Small intestine (tissue), 16 donors: ENCODE results near the gene SPATA2. TPM values are rescaled to one million over a fixed set of nuclear protein-coding genes. Genes with fewer than 3 reads are reported as not detected.
"Not testable (repeated sequence)": the region's sequence is repeated elsewhere in the genome, so short reads cannot be mapped to it uniquely, and the experiment has no call there.

Source experiments
- DNase-seq, 2 donors: peaks; one replicate each; pipeline versions ENCODE4 v3.0.0 to v3.0.0-alpha.2; 2013
- FAIRE-seq: peaks from 2 replicates; lab custom pipeline; 2012; peaks lifted over from hg19 to GRCh38; lab: Jason Lieb, UNC
- H3K27ac ChIP-seq, 3 donors: one replicate each; pipeline ENCODE4 v1.5.1; 2013; ENCODE audit warnings: low read length in 2 of 3, mild to moderate bottlenecking in 2 of 3, control low read depth in 1 of 3, inconsistent platforms in 1 of 3, low read depth in 1 of 3, moderate library complexity in 1 of 3
- H3K27me3 ChIP-seq, 3 donors: one replicate each; pipeline ENCODE4 v1.6.1; 2013; ENCODE audit warnings: low read length in 3 of 3, inconsistent platforms in 1 of 3; ENCODE audit not compliant: control insufficient read depth in 3 of 3, insufficient read depth in 3 of 3
- H3K36me3 ChIP-seq, 3 donors: one replicate each; pipeline ENCODE4 v1.6.1; 2013; ENCODE audit warnings: low read length in 3 of 3, inconsistent platforms in 1 of 3, low read depth in 1 of 3, mild to moderate bottlenecking in 1 of 3, moderate library complexity in 1 of 3; ENCODE audit not compliant: control insufficient read depth in 3 of 3, insufficient read depth in 2 of 3
- H3K4me1 ChIP-seq, 3 donors: one replicate each; pipeline ENCODE4 v1.6.1; 2013; ENCODE audit warnings: low read length in 2 of 3, inconsistent platforms in 1 of 3, low read depth in 1 of 3, mild to moderate bottlenecking in 1 of 3, moderate library complexity in 1 of 3; ENCODE audit not compliant: control insufficient read depth in 3 of 3, insufficient read depth in 2 of 3
- H3K4me3 ChIP-seq, 3 donors: one replicate each; pipeline ENCODE4 v1.5.1; 2013; ENCODE audit warnings: low read length in 3 of 3, control low read depth in 1 of 3, inconsistent platforms in 1 of 3, low read depth in 1 of 3, mild to moderate bottlenecking in 1 of 3, moderate library complexity in 1 of 3
- H3K9me3 ChIP-seq, 2 donors: one replicate each; pipeline ENCODE4 v1.6.1; 2013; ENCODE audit warnings: low read depth in 1 of 2, low read length in 1 of 2; ENCODE audit not compliant: control insufficient read depth in 2 of 2, insufficient read depth in 1 of 2
- WGBS, 3 donors: extraction: QIAGEN DNeasy Blood & Tissue Kit; methylation state at CpG; one replicate each; pipeline ENCODE4 v1.1.7; 2013; 5-methylcytosine and 5-hydroxymethylcytosine counted together
- long read RNA-seq, 10 donors: transcript quantifications; one replicate each; lab custom pipeline, GENCODE V29; 2026
- polyA plus RNA-seq, 4 donors: library from polyadenylated mRNA; stranded (reverse) in 3 of 4; unstranded in 1 of 4; fragments of 200-250 nt in 3 of 4; fragments of 120-200 nt in 1 of 4; gene quantifications; one replicate each; pipeline versions ENCODE4 v1.2.1 to v1.2.3, GENCODE V29; 2013
- donor health status: healthy with polysubstance abuse.
- donor health status: control.
- donor health status: control.
- donor health status: Bipolar disorder and iron deficiency.
- donor health status: healthy.

SPATA2 gene
- 10 to 100 TPM in 2 of 4 donors, 1 to 10 TPM in 2; 8.6 to 15.1 (median 10.4) TPM for polyA plus RNA-seq
- long read RNA-seq, donor 1, full-length matches to known transcripts, result 7 of 7 reads
- long read RNA-seq, donor 1, partial matches to known transcripts, result 0 of 7 reads
- long read RNA-seq, donor 1, other reads (novel, unspliced or antisense), result 0 of 7 reads
- long read RNA-seq, donor 2, full-length matches to known transcripts, result 3 of 3 reads
- long read RNA-seq, donor 2, partial matches to known transcripts, result 0 of 3 reads
- long read RNA-seq, donor 2, other reads (novel, unspliced or antisense), result 0 of 3 reads
- long read RNA-seq, donor 3, full-length matches to known transcripts, result 4 of 4 reads
- long read RNA-seq, donor 3, partial matches to known transcripts, result 0 of 4 reads
- long read RNA-seq, donor 3, other reads (novel, unspliced or antisense), result 0 of 4 reads
- long read RNA-seq, donor 4, full-length matches to known transcripts, result 1 of 1 reads
- long read RNA-seq, donor 4, partial matches to known transcripts, result 0 of 1 reads
- long read RNA-seq, donor 4, other reads (novel, unspliced or antisense), result 0 of 1 reads
- long read RNA-seq, donor 5, full-length matches to known transcripts, result 1 of 1 reads
- long read RNA-seq, donor 5, partial matches to known transcripts, result 0 of 1 reads
- long read RNA-seq, donor 5, other reads (novel, unspliced or antisense), result 0 of 1 reads
- long read RNA-seq, donor 6, full-length matches to known transcripts, result 1 of 1 reads
- long read RNA-seq, donor 6, partial matches to known transcripts, result 0 of 1 reads
- long read RNA-seq, donor 6, other reads (novel, unspliced or antisense), result 0 of 1 reads
- long read RNA-seq, donor 7, full-length matches to known transcripts, result 3 of 87 reads
- long read RNA-seq, donor 7, partial matches to known transcripts, result 42 of 87 reads
- long read RNA-seq, donor 7, other reads (novel, unspliced or antisense), result 42 of 87 reads
- long read RNA-seq, donor 8, result 0 reads
- long read RNA-seq, donor 9, result 0 reads
- long read RNA-seq, donor 10, full-length matches to known transcripts, result 6 of 6 reads
- long read RNA-seq, donor 10, partial matches to known transcripts, result 0 of 6 reads
- long read RNA-seq, donor 10, other reads (novel, unspliced or antisense), result 0 of 6 reads

GRCh38 chr20:49915380-49916145, at the start of gene SPATA2:
Gene SPATA2, minus strand, starts transcription at chr20:49915529. Its CDS starts 7,039 bp downstream, at chr20:49908490.
- no peaks in the 10 kb centered on the region for H3K27me3 ChIP-seq
- peak within 1 kb of the TSS; percentile 67 to 90 (median 81) for H3K4me3 ChIP-seq
- peaks cover 3 to 34% (median 11%) of the 10 kb centered on the region in 3 donors for H3K4me1 ChIP-seq
- WGBS, 3 donors, result 0% methylated on average over 69 of the region's 69 CpGs
- peak within 1 kb of the TSS; percentile 94 to 98 (median 97) for H3K27ac ChIP-seq
- DNase-seq (peak; percentile 95 to 98), FAIRE-seq (no peak)
- H3K36me3 ChIP-seq, result peaks cover 0 to 16% (median 0%) of the 10 kb centered on the region in 3 donors
- H3K9me3 ChIP-seq, result no peaks in the 10 kb centered on the region

- H3K9me3 ChIP-seq, result peaks cover 0 to 4% of the 10 kb centered on the region in 2 donors
- no peak overlapping the region for H3K4me3 ChIP-seq
- no peaks in the 10 kb centered on the region for H3K27me3 ChIP-seq
- no peak for FAIRE-seq
- H3K4me1 ChIP-seq, result peaks cover 0 to 8% (median 0%) of the 10 kb centered on the region in 3 donors
- no peak for DNase-seq
- H3K27ac ChIP-seq, result no peak overlapping the region
- 86 to 98% (median 92%) methylated on average over 4 of the region's 4 CpGs for WGBS, 3 donors
- peaks cover 2 to 55% (median 5%) of the 10 kb centered on the region in 3 donors for H3K36me3 ChIP-seq
Observed at GRCh38 chr20:49961413-49961812, 46.1 kb upstream of the SPATA2 start.

- DNase-seq, H3K9me3 ChIP-seq, H3K27ac ChIP-seq, H3K4me1 ChIP-seq, FAIRE-seq, H3K4me3 ChIP-seq, H3K27me3 ChIP-seq: not testable (repeated sequence)
- peaks cover 6 to 78% (median 22%) of the 10 kb centered on the region in 3 donors for H3K36me3 ChIP-seq
- WGBS, 3 donors, result 78 to 82% (median 79%) methylated on average over 12 of the region's 12 CpGs
Observed at GRCh38 chr20:49957089-49957938, 42.0 kb upstream of the SPATA2 start.

GRCh38 chr20:49956689-49957088, 41.4 kb upstream of the SPATA2 start:
- Histone ChIP-seq H3K4me3 (no peak overlapping the region), H3K27ac (no peak overlapping the region), H3K9me3 (peaks cover 0 to 4% of the 10 kb centered on the region in 2 donors), H3K27me3 (no peaks in the 10 kb centered on the region), H3K4me1 (no peaks in the 10 kb centered on the region), H3K36me3 (peaks cover 12 to 84% (median 26%) of the 10 kb centered on the region in 3 donors)
- DNase-seq (no peak), FAIRE-seq (no peak)
- whole genome bisulfite sequencing, 3 donors, result 96% methylated on average over 18 of the region's 18 CpGs

GRCh38 chr20:49955830-49956396, 40.6 kb upstream of the SPATA2 start:
- WGBS, 3 donors, result 92 to 95% (median 93%) methylated on average over 12 of the region's 12 CpGs
- not testable (repeated sequence) for DNase-seq, H3K27ac ChIP-seq, H3K9me3 ChIP-seq, H3K4me1 ChIP-seq, FAIRE-seq, H3K4me3 ChIP-seq, H3K27me3 ChIP-seq
- peaks cover 14 to 86% (median 30%) of the 10 kb centered on the region in 3 donors for H3K36me3 ChIP-seq

- H3K27me3 ChIP-seq, result no peaks in the 10 kb centered on the region
- 94 to 97% (median 96%) methylated on average over 3 of the region's 3 CpGs for WGBS, 3 donors
- H3K4me3 ChIP-seq, result no peak overlapping the region
- H3K9me3 ChIP-seq, result peaks cover 0 to 4% of the 10 kb centered on the region in 2 donors
- FAIRE-seq, result no peak
- no peaks in the 10 kb centered on the region for H3K4me1 ChIP-seq
- H3K36me3 ChIP-seq, result peaks cover 20 to 89% (median 36%) of the 10 kb centered on the region in 3 donors
- DNase-seq, result no peak
- no peak overlapping the region for H3K27ac ChIP-seq
Observed at GRCh38 chr20:49955167-49955566, 39.8 kb upstream of the SPATA2 start.

- no peaks in the 10 kb centered on the region for H3K9me3 ChIP-seq
- peaks cover 0 to 10% (median 0%) of the 10 kb centered on the region in 3 donors for H3K4me1 ChIP-seq
- H3K4me3 ChIP-seq, result no peak overlapping the region
- 81 to 93% (median 82%) methylated on average over 4 of the region's 4 CpGs for WGBS, 3 donors
- H3K27ac ChIP-seq, result no peak overlapping the region
- H3K36me3 ChIP-seq, result peaks cover 29 to 83% (median 48%) of the 10 kb centered on the region in 3 donors
- DNase-seq (no peak), FAIRE-seq (no peak)
- no peaks in the 10 kb centered on the region for H3K27me3 ChIP-seq
Observed at GRCh38 chr20:49951151-49951550, 35.8 kb upstream of the SPATA2 start.
